NCI-H128 (cell line): Measurements from ENCODE around the gene ATAD5.
A peak's percentile ranks its signal among the peaks of the same experiment; 100 is the strongest.
"Not testable (repeated sequence)": the region's sequence is repeated elsewhere in the genome, so short reads cannot be mapped to it uniquely, and the experiment has no call there.

Source experiments
- DNase-seq: peaks from one replicate; lab custom pipeline; 2025; ENCODE audit not compliant: unreplicated experiment; lab: John Stamatoyannopoulos, UW

ATAD5 gene

DNA sequence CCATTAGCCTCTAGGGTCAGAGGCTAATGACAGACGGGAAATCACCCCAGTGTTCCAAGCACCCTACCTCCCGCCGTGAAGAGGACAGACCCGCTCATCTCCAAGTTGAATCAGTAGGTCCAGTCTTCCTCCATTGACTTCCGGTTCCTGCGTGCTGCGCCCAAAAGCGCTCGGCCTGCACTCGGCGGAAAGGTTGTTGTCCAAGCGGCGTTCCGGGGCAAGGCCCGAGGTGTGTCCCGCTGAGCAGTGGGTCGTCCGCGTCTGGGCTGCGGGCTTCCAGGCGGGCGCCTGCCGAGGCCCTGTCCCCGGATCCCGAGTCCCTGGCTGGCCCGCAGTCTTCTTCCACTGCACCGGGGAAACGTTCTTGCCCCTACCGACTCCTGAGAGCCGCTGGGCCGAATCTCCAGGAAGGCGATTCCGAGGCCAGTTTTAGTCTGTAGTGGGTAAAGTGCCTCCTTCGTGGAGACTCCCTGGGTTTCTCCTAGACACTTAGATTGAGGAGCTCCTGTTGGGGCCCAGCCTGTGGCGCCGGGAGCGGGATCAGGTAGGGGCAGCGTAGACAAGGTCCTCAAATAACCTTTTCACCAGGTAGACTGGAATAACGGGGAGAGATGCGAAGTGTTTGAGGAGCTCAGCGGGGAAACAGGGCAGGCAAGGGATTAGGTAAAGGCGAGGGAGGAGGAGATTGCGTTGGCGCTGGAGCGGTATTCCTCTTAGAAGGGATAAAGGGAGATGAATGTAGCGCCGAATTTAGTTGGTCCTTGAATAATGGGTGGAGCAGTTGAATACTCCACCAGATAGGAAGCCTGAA is 74.5 kb downstream of the ATAD5 start, which contains the start of gene TEFM:
Gene TEFM (minus strand): TSS at position 138 of the 811 bp plus-strand sequence. CDS start 40 bp downstream, at position 98.
- peak; percentile 36 for DNase-seq

- DNase-seq = no peak
Measured at GRCh38 chr17:30908717-30909420, 77.1 kb downstream of the ATAD5 start.

- DNase-seq = not testable (repeated sequence)
Measured at GRCh38 chr17:30910151-30910550, 78.4 kb downstream of the ATAD5 start.

DNA sequence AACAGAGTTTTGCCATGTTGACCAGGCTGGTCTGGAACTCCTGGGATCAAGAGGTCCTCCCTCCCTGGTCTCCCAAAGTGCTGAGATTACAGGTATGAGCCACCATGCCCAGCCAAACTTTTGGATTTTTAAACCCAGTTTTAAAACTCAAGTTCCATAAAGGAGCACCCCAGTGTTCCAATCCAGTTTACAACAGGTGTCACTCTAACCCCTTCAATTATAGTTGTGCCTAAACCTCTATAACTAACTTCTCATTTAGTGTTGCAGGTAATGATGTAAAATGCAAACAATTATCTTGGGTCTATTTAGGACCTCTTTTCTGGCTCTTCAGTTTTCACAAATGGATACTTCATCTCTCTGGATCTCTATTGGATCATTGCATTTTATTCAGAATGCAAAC is 82.2 kb downstream of the ATAD5 start:
- DNase-seq = no peak

DNA sequence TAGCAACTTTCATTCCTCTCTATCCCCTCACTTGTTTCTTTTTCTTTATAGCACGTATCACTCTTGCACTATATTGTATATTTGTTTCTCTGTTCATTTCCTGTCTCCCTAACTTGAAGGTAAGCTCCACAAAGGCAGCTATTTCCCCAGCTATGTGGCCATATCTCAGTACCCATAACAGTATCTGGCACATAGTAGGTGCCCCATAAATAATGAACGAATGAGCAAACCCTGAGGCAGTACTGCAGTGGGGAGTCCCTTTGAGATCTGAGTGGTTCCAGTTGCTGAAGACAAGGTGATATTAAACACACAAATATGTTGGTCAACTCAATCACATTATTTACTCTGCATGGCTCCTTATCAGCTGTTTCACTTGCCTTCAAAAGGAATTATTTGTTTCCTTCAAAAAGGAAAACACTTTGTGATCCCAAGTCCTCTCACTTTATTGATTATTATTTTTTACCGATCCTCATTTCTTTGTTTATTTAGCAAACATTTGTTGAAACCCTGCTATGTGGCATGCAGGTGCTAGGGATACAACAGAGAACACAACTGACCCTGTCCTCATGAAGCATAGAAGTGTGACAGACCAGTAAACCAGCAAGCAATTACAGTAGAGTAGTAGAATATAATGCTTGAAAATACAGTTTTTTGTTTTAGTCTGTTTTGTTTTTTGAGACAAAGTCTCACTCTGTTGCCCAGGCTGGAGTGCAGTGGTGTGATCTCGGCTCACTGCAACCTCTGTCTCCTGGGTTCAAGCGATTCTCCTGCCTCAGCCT is 84.3 kb downstream of the ATAD5 start:
- no peak for DNase-seq

- DNase-seq = no peak
Measured at GRCh38 chr17:30917050-30917449, 85.3 kb downstream of the ATAD5 start.

GRCh38 chr17:30920282-30920681 is 88.5 kb downstream of the ATAD5 start:
- DNase-seq = no peak

DNA sequence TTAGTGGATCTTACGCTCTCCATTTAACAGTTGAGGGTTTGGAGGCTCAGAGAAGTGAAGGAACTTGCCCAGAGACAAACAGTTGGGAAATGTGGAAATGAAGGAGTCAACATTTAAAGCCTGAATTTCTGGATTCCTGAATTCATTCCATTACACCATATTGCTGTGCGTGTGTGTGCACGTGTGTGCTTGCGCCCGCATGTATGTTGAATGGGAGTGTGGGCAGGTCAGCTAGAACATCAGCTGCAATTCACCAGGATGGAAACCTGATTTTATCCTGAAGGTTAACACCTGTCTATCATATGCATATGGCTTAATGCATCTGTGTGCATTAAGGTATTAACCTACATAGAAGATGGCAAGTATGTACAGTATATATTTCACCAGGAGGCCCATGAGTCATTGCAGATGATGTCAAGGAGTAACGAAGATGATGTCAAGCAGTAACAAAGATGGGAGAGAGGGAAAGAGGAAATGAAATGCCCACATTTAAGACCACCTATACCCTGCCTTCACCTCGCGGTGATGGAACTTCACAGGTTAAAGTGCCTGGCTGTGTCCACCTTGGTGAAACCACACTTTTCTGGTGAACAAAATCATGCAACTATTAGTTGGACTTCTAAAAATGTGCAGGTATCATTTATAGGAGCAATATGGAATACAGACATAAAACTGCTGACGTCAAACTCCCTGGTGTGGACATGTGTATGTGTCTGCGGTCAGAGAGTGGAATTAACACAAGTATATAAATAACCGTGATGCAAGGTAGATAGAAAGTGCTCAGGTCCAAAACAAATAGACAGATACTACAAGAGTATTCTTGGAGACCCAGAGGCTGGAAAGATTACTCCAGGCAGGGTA is 89.1 kb downstream of the ATAD5 start:
- DNase-seq = no peak

DNA sequence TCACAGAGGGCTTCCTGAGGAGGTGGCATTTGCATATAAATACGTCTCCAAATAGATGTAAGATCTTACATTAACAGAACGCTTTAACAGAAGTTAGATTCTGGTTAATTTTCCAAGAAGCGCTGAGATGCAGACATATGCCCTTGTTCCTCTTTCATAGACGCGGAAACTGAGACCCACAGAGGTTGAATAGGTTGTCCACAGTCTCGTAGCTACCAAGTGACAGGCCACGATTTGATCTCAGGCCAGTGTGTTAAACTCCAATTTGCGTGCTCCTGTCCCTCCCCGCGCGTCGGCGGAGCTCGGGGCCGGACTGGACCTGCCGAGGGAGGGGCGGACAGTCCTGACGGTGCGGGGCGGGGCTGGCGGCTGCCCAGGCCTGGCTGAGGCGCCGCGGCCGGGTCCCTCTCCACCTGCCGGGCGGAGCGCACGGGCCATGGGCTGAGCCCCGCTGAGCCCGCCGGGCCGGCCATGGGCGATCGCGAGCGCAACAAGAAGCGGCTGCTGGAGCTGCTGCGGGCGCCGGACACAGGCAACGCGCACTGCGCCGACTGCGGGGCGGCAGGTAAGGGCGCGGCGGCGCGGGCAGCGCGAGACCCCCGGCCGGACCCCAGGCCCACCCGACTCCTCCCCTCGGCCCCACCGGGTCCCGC is 89.9 kb downstream of the ATAD5 start, which contains the start of gene ADAP2:
Gene ADAP2 (plus strand): TSS at position 402 of the 653 bp plus-strand sequence. CDS start 70 bp downstream, at position 472.
- no peak for DNase-seq

GRCh38 chr17:30922235-30923030 is 90.7 kb downstream of the ATAD5 start:
- no peak for DNase-seq

DNA sequence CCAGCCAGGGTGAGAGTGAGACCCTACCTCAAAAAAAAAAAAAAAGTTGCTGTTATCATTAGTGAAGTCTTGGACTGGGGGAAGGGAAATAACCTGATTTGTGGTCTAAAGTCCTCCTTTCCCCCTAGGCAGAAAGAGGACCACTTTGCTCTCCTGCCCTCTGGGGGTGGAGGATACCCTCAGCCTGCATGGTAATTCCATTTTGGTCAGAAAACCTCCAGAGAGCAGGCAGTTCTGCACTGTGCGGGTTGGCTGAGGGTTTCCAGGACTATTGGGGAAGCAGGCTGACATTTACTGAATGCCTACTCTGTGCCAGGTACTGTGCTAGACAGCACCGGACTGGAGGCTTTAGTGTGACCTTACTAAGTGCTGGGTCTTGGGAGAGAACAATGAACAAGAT is 92.6 kb downstream of the ATAD5 start:
- DNase-seq = no peak

GRCh38 chr17:30926516-30926915 is 94.8 kb downstream of the ATAD5 start:
- DNase-seq = no peak

DNA sequence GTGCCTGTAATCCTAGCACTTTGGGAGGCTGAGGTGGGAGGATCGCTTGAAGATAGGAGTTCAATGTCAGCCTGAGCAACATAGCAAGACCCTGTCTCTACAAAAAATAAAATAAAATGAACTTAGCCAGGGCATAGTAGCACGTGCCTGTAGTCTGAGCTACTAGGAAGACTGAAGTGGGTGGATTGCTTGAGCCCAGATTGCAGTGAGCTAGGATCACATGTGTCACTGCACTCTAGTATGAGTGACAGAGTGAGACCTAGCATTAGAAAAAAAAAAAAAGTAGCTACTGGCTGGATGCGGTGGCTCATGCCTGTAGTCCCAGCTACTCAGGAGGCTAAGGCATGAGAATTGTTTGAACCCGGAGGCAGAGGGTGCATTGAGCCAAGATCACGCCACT is 96.0 kb downstream of the ATAD5 start:
- no peak for DNase-seq

DNA sequence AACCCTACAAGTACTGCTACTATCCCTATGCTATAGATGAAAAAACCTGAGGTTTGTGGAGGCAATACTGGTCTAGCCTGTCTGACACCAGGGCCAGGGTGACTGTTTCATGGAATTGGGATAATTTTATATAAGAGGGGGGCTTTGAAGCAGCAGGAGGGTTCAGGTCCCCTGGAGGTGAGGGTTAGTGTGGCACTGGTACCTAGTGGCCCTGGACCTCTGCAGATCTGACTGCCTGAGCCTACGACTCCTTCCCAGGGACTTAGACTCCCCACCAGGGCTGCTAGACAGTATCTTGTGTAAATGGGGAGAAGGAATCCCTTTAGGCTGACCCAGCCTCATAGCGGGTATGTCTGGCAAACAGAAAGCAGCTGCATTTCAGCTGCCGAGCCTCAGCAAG is 96.8 kb downstream of the ATAD5 start:
- DNase-seq = no peak

DNA sequence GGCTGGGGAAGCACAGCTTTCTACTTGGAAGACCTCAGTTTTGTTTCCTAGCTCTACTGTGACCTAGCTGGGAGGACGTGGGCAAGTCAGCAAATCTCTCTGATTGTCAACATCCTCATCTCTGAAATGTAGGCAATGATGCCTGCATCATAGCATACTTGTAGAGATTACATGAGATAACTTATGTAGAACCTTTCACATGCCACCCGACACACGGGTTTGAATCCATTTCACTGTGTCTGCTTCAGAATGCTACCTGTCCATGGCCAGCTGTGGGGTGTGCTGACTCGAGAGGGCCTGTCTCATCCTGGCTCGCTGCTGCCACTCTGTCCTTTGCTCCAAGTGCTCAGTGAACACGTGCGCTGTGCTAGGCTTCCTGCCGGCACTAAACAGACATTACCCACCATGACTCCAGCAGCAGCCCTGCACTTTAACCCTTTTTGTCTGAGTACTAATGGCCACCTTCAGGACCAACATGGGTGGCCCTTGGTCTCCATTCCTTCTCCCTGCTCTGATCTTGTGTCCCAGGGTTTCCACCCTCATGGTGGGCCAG is 97.4 kb downstream of the ATAD5 start:
- DNase-seq = no peak

GRCh38 chr17:30929861-30930260 is 98.1 kb downstream of the ATAD5 start:
- DNase-seq = not testable (repeated sequence)

DNA sequence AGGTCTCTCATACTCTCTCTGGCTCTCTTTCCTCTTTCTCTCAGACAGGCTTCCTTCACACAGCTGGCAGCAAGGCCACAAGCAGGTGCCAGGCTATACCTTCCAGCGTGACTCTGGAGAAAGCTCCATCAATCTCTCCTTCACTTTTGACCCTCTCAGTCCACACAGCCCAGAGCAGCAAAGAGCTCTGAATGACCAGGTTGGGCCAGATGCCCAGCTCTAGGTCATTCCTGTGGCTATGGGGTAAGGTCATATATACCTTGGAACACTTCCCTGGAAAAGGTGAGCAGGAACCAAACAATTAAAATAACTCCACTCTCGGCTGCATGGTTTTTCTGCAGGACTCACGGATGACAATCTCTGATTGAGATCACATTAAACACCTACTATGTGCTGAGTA is 98.7 kb downstream of the ATAD5 start:
- DNase-seq = no peak

GRCh38 chr17:30931582-30931981 is 99.8 kb downstream of the ATAD5 start:
- not testable (repeated sequence) for DNase-seq

DNA sequence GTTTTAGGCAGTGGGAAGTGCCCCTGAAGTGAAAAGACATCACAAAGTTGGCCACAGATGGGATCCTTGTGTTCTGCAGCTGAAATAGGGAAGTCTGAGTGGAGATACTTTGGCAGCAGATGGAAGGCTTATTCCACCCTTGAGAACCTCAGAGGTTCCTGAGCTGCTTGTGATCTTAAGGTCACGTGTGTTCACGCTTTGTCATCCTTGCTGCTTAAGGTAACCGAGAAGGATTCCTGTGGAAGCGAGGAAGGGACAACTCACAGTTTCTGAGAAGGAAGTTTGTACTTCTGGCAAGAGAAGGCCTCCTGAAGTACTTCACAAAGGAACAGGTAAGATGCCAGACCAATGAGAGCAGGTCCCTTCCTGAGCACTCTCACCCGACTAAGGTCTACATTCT is 102.2 kb downstream of the ATAD5 start:
- no peak for DNase-seq
